Activated effector memory CD4-positive, alpha-beta T cell treated with Interleukin-2 at 50 U/mL for 16 hours (primary cell): Measurements from ENCODE around the gene ZPBP2.
"Not testable (repeated sequence)": the region's sequence is repeated elsewhere in the genome, so short reads cannot be mapped to it uniquely, and the experiment has no call there.

Source experiments
- DNase-seq: peaks from one replicate; pipeline ENCODE4 v3.0.0-alpha.2; 2020

Gene ZPBP2

DNA sequence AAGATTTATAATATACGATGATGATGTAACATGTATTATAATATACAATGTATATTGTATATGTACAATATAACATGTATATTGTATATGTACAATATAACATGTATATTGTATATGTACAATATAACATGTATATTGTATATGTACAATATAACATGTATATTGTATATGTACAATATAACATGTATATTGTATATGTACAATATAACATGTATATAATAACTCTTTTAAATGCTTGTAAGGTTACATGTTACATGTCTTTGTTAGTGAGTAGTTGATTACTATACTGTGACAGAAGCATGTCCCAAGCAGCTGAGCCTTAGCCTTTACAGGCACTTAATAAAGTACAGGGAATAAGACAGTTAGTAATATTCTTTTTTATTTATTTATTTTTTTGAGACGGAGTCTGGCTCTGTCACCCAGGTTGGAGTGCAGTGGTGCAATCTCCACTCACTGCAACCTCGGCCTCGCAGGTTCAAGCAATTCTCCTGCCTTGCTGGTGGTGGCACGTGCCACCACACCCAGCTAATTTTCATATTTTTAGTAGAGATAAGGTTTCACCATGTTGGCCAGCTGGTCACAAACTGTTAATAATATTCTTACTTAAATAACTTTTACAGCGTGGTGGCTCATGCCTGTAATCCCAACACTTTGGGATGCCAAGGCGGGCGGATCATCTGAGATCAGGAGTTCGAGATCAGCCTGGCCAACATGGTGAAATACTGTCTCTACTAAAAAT lies 11.9 kb upstream of the ZPBP2 start:
- DNase-seq = not testable (repeated sequence)

DNA sequence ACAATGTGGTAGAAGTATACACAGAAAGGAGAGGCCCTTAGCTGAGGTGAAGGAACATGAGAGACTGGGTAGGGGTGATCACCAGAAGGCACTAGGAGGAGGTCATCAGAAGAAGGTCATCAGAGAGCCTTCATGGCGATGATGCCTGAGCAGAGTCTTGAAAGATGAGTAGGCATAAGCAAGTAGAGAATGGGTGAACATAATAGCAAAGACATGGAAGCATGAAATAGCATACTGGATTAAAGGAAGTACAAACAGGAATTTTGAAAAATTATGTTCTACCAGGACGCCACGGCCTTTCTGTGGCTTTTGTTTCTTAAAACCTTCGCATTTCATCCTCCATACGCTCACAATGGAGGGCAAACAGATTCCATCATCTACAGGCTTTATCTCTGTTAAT lies 6.8 kb upstream of the ZPBP2 start:
- no peak for DNase-seq

DNA sequence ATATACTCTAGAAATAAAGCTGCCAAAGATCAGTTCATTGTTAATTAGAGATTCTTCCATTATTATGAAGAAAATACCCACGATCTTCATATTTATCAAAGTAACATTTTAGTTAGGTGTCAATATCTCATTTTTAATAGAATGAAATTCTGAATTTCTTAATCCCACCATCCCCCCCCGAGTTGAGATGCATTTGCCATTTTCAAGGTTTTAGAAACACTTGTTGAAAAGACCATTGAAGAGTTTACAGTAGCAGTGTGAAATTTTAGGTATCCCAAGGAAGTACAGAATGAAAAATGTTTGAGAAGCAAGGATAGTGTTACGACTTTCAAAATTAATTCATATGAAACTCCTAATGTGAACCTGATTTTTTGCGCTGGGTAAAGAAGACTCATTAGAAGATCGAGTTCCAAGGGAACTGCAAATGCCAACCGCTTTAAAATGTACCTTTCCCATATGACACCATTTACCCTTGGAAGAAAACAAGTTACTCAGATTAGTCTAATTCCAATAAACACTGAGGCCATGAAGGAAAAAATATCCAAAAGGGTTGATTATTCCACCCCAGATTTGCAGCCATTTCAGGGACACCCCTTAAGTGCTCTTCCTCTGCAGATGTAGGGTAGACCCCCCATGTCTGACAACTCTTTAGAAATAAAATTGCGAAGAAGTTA lies 4.6 kb upstream of the ZPBP2 start:
- DNase-seq = no peak

DNA sequence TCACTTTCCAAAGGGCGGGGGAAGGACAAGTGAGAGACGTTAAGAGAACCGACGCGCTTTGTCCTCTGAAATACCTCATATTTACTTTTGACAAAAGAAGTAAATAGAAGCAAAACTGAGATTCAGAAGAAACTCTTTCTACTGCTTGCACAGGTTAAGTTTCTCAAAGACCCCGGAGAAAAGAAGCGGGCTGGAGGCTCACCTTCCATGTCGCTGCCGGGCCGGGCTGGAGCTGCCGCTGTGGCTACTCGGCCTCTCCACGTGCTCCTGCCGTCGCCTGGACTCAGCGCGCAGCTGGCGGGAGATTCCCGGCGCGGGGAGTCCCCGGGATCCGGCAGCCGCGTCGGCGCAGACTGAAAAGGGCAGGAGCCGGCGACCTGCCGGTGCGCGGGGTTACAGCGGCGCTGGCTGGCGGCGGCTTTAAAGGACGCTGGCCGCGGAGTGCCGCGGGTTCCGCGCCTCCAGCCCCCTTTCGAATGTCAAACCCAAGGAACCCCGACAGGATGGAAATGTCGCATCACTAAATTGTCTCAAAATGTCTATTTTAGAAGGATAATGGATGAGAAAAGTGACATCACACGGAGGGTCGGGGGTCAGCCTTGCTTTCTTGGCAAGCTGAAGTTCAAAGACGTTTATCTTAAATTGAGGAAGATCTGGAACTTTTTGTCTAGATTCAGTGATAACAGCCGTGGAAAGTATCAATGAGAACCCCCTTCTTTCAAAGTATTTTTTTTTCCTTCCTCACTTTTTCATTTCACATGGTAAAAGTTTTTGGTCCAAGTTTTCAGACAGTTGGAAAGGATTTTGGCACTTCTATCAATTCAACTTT lies 3.9 kb upstream of the ZPBP2 start, which contains the start of gene IKZF3:
Gene IKZF3, minus strand, starts transcription at position 395 of the 829 bp plus-strand sequence. Its CDS starts 186 bp downstream, at position 209.
- peak; percentile 66 for DNase-seq

DNA sequence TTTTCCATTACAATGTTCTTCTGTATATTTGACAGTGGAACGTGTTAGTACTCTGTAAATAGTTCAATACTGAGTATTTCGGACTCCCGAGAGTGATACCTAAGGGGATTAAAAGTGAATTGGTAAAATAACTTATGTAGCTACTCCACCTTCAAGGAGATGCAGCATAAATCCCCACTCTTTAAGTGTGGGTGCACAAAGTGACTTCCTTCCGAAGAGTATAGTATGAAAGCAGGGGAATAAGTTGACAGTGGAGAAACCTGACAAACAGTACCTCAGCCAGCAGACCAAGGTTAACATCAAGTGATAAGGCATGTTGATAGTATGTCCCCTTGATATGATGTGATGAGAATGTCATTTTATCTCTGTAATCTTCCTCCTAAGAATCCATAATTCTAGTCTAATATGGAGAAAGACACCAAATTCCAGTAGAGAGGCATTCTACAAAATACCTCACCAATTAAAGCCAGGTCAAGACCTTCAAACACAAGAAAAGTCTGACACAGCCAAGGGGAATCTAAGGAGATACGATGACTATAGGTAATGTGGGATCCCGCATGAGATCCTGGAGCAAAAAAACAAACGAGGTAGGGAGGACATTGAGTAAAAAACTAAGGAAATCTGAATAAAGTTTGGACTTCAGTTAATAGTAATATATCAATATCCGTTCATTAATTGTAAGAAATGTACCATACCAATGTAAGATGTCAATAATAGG lies 1.8 kb upstream of the ZPBP2 start:
- DNase-seq = no peak

DNA sequence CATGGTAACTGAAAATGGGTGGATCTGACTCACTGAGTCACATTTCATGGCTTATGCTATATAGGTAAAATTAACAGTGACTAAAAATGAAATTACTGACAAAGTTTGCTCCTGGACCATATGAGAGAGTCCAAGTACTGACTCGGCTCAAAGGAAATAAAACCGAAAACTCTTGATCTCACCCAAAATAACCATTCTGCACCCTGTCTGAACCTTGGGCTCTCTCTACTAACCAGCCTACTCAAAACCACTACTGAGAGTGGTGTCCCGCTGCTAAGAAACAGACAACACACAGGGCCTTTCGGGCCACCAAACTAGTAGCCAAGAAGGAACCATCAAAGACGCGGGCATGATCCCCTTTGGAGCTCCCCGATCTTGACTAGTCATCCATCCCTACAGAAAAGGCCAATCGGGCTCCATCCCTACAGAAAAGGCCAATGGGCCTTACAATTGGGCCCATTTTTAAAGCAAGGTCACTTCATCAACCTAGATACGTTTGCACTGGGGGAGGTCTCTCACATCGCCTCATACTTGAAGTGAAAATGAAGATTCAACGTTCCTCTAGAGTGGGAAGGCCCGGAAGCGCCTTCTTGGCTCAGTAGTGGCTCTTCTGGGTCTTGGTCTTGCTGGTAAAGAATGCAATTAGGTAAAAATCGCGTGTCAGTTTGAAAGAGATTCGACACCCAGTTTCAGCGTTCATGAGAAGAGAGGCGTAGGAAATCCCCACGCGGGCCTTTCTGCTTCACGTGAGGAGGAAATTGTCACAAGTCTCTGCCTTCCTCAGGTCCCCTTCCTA lies 720 bp upstream of the ZPBP2 start:
- DNase-seq = peak; percentile 37

DNA sequence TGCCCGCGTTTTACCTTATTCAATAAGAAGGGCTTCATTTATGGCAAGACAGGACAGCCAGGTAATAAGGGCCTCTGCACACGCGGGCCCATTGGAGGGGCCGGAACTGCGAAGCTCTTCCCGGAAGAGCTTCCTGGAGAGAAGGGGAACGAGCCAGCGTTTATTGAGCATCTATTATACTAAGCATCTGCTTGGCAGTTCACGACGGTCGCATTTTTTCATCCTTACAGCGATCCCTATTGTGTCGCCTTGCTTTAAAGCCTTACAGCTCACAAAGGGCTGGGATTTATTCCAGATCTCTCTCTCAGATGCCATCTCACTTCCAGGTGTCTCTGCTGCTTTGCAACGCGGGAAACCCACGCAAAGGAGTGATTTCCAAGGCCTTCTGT lies 546 bp downstream of the ZPBP2 start:
- DNase-seq = no peak

DNA sequence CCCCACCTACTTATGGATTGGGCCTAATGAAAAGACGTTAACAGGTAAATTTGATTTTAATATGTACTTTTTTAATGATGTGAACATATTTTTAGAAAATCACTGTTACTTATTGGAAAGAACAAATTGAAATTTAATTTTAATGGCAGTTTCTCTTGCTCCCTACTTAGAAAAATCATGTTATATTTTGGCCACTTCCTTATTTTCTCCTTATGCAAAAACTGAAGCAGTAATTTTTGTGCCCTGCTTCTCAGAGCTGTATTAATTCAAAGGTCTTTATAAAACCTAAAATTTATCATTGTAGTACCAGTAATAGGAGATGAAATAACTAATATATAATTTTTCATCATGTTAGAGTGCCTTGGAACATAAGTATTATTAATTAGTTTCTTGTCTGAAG lies 2.8 kb downstream of the ZPBP2 start:
- no peak for DNase-seq

DNA sequence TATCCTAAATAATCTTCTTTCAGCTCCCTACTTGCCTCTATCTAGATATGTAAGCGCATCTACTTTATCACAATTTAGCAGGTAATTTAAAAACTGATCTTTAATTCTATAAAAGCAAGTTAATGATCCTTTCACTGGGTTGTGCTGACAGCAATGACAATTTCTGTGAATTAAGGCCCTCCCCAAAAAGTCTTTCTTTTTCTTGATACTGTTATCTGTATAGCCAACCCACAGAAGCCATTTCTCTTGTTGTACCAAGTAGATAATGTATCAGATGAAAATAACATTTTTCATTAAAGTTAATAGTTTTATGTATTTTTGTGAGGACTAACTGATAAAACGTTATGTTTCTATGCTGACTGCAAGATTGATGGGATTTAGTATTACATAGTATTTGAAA lies 3.8 kb downstream of the ZPBP2 start:
- no peak for DNase-seq

DNA sequence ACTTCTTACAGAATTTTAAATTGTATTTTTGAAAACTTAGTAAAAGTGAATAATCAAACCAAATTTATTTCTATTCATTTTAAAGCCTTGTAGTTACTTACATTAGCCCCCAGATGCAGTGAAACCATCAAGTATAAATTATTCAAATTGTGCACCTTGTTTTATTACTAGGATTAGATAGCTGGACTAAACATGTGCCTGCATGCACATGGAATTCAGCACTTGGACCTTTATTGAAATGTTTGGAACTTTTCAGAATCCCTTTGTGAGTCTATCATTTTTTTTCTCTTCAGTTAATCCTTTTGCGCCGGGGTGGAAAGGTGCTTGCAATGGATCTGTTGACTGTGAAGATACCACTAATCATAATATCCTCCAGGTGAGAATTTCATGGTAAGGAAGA lies 4.7 kb downstream of the ZPBP2 start:
- DNase-seq = no peak

DNA sequence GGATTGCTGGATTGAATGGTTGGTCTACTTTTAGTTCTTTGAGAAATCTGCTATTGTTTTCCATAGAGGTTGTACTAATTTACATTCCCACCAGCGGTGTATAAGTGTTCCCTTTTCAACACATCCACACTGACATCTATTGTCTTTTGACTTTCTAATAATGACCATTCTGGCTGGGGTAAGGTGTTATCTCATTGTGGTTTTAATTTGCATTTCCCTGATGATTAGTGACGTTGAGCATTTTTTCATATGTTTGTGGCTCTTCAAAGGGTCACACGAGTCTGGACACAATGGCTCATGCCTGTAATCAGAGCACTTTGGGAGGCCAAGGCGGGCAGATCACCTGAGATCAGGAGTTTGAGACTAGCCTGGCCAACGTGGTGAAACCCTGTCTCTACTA lies 18.1 kb downstream of the ZPBP2 start:
- not testable (repeated sequence) for DNase-seq

DNA sequence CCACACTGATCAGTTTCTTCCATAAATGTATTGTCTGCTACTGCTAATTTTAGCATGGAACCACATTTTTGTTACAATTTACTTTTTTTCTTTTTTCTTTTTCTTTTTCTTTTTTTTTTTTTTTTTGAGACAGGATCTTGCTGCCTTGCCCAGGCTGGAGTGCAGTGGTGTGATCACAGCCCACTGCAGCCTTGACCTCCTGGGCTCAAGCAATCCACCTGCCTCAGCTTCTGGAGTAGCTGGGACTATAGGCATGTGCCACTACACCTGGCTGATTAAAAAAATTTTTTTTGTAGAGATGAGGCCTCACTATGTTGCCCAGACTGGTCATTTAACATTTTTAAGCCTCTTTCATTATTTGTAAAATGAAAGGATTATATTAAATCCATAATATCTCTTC lies 19.1 kb downstream of the ZPBP2 start:
- no peak for DNase-seq

DNA sequence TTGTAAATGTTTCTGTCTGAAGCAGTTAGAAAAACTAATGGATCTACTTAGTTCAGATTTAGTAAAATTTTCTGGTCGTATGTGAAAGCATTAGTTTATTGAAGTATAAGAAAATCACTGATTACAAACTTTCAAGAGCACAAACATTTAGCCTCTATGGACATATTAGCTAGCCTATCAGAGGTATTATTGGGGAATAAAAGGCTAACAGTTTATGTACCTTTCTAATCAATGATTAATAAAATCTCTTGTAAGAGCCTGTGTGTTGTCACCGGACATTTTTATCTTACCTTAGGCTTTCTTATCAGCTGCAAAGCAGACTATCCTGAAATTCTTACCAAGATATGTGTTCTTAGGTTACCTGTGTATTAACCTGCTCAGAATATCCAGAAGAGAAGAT lies 21.2 kb downstream of the ZPBP2 start:
- no peak for DNase-seq

DNA sequence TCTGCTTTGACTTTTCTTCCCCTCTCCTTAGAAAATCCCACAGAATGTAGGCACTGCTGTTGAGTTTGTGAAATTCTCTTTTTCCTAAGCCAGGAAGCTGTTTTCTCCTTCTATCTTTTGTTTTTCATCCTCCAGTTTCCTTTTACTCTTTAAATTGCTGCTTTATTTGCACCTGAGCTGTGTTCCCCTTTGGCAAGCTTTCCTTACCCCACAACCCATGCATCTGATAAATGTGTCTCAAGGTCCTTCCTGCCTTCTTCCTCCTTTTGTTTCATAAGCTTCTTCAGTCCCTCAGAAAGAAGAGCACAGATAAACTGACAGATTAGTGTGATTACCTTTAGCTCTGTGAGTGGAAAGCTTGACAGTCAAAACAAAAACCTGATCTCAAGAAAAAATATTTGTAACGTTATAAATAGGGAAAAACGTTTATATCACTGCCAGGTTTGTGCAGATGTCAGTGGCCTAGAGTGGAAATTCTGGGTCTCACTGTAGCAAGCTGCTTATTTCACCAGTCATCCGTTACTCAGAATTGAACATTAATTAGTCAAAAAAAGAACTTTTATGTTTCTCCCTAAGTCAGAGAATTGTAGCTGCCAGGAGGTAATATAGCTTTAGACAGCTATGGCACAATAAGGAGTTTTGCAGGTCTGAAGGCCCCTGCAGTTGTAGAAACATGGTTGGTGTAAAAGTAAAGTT lies 26.8 kb downstream of the ZPBP2 start:
- DNase-seq = no peak

DNA sequence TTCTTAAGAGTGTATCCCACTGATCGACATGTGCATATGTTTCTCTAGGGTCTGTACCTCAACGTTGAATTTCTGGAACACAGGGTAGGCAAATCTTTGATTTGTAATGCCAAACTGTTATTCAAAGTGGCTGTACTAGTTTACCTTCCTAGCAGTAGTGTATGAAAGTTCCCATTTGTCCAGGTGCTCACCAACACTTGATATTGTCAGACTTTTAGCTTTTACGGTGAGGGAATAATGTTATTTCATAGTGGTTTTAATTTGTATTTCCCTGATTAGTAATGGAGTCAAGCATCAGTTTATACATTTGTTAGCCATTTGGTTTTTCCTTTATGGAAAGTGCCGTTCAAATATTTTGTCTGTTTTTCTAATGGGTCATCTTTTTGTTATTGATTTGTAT lies 30.1 kb downstream of the ZPBP2 start:
- DNase-seq = no peak

DNA sequence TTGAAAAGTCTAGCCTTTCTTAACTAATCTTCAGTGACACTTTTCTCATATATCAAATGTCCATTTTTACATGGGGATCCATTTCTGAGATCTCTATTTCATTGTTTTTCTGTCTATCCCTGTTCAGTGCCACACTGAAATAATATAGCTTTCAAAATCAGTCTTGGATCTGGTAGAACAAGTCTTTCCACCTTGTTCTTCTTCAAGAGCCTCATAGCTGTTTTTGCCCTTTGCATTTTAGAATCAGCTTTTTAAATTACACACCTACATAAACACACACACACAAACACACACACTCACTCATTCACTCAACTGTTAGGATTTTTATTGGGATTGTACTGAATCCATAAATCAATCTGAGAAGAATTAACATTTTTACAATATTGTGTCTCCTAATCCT lies 31.2 kb downstream of the ZPBP2 start:
- no peak for DNase-seq

DNA sequence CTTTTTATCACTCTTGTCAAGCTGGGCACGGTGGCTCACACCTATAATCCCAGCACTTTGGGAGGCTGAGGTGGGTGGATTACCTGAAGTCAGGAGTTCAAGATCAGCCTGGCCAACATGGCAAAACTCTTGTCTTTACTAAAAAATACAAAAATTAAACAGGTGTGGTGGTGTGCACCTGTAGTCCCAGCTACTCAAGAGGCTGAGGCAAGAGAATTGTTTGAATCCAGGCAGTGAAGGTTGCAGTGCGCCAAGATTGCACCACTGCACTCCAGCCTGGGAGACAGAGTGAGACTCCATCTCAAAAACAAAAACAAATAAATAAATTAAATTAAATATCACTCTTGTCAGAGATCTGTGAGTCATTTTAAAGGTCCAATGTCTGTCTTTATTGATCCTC lies 34.0 kb downstream of the ZPBP2 start:
- not testable (repeated sequence) for DNase-seq

DNA sequence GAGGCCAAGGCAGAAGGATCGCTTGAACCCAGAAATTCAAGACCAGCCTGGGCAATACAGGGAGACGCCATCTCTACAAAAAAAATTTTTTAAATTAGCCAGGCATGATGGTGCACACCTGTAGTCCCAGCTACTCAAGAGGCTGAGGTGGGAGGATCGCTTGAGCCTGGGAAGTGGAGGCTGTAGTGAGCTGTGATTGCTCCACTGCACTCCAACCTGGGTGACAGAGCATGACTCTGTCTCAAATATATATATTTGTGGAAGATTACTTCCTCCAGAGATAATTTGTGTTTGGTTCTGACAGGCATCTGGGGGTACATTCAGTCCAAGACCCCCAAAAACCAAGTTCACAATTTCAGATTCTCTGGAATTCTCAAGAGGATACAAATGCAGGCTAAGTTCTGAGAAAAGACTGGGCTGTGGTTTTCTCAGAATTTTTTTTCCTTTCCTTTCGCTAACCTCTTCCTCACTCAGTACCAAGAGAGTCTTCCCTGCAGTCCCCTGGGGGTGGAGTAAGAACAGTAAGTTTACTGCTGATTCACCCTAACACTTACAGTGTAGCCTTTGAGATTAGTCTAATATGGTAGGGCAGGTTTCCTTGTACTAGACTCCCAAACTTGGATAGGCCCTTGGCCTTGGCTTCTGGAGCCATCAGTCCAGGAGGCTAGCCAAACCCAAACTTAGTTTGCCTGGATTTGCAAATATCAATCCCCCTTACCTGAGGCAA lies 35.3 kb downstream of the ZPBP2 start:
- DNase-seq = no peak

DNA sequence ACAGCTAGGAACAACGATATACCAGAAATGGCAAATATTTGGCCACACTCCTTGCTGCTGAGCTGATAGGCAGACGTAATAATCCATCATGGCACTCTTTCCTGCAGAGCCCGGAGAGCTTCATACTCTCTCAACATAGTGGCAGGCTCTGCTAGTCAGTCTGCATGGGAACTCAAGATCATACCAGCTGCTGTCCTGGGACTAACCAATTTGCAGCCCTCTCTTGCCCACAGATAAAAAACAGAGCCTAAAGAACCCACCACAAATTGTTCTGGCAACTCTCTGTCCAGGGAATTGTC lies 36.9 kb downstream of the ZPBP2 start:
- no peak for DNase-seq

DNA sequence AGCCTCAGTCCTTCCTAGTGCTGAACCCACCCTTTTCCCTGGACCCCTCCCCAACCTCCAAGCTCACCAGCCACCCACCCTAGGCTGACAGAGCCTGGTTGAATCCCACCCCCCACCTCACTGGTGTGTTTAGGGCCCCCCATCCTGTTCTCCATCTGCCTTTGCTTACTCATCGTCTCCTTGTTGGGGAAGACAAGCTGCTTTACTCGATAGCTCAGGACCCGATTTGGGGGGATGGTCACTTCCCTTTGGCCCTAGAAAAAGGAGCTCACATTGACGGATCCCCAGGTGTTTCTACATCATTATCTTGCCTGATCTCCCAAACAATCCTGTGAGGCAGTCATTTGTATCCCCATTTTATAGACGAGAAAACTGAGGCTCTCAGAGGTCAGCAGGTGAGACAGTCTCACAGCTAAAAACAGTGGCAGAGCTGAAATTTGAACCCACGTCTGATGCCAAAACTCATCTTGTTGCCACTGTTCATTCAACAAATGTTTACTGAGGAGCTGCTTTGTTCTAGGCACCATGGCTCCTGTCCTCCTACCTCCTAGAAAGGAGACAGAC lies 40.9 kb downstream of the ZPBP2 start:
- no peak for DNase-seq

DNA sequence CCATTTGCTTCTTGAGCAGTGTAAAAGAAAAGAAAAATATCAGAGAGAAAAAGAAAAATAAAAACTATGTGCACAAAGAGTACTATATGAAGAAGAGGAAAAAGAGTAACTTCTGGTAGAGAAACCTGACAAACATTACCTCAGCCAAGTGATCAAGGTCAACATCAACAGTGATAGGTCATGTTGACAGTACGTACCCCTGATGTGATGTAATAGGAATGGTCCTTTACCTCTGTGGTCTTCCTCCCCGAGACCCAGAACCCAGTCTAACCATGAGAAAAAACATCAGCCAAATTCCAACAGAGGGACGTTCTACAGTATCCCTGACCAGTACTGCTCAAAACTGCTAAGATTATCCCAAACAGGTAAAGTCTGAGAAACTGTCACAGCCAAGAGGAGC lies 46.0 kb downstream of the ZPBP2 start:
- DNase-seq = no peak
